ENCODE data around the gene NDRG4. TPM values are rescaled to one million over a fixed set of nuclear protein-coding genes. Genes with fewer than 3 reads are reported as not detected.

NDRG4 gene
- total and polyA plus RNA-seq, 4 donors = 5.3 to 18.7 (median 14.2) TPM

DNA sequence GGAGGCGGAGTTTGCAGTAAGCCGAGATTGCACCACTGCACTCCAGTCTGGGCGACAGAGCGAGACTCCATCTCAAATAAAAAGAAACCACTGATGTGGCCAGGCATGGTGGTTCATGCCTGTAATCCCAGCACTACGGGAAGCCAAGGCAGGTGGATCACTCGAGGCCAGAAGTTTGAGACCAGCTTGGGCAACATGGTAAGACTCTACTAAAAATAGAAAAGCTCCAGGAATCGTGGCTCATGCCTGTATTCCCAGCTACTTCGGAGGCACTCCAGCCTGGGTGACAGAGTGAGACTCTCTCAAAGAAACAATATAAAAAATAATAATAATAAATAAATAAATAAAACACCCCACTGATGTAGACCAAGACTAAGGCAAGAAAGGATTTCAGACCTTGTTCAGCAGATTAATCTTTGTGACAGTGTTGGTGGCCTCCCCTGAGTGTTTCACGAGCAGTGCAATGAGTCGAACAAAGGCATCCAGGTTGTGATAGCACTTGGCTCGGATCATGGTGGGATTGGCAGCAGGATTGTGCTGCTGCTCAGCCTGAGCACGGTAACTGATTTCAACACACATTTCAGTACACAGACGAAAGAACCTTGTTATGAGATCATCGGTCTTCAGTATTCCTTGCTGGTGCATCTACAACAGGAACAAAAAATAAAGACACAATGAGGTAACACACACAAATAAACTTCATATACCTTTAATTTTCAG is 34.0 kb downstream of the NDRG4 start:
- TF ChIP-seq, protein P1, sequence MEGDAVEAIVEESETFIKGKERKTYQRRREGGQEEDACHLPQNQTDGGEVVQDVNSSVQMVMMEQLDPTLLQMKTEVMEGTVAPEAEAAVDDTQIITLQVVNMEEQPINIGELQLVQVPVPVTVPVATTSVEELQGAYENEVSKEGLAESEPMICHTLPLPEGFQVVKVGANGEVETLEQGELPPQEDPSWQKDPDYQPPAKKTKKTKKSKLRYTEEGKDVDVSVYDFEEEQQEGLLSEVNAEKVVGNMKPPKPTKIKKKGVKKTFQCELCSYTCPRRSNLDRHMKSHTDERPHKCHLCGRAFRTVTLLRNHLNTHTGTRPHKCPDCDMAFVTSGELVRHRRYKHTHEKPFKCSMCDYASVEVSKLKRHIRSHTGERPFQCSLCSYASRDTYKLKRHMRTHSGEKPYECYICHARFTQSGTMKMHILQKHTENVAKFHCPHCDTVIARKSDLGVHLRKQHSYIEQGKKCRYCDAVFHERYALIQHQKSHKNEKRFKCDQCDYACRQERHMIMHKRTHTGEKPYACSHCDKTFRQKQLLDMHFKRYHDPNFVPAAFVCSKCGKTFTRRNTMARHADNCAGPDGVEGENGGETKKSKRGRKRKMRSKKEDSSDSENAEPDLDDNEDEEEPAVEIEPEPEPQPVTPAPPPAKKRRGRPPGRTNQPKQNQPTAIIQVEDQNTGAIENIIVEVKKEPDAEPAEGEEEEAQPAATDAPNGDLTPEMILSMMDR (IDR thresholded peaks at IDR 0.05; ENCODE audit: control extremely low read depth, extremely low read depth) = no peak
- no peak overlapping the region for H3K4me3 ChIP-seq
- H3K36me3 ChIP-seq (ENCODE audit: control insufficient read depth in 4 of 4, insufficient read depth in 4 of 4, low read length in 4 of 4) = peaks cover 43 to 77% (median 53%) of the 10 kb centered on the region in 4 donors
- H3K9ac ChIP-seq (ENCODE audit: insufficient read depth in 1 of 2, low read length in 2 of 2) = no peak overlapping the region
- H3K4me1 ChIP-seq (ENCODE audit: control insufficient read depth in 5 of 5, insufficient read depth in 5 of 5, low read length in 5 of 5) = peaks cover 0 to 16% (median 0%) of the 10 kb centered on the region in 5 donors
- no peaks in the 10 kb centered on the region for H3K27me3 ChIP-seq (ENCODE audit: control insufficient read depth in 3 of 3, insufficient read depth in 3 of 3, low read length in 2 of 3)
- DNase-seq (no peak), ATAC-seq (ENCODE audit: insufficient read depth, low FRiP score) (no peak)
- H3K27ac ChIP-seq (ENCODE audit: low read depth in 1 of 2, low read length in 1 of 2) = peak overlapping the region in 1 of 2 donors; percentile 73
- no peaks in the 10 kb centered on the region for H3K9me3 ChIP-seq (ENCODE audit: control insufficient read depth in 4 of 4, insufficient read depth in 3 of 4, low read length in 3 of 4)
- 96% methylated on average over 14 of the region's 14 CpGs for WGBS, 2 donors

DNA sequence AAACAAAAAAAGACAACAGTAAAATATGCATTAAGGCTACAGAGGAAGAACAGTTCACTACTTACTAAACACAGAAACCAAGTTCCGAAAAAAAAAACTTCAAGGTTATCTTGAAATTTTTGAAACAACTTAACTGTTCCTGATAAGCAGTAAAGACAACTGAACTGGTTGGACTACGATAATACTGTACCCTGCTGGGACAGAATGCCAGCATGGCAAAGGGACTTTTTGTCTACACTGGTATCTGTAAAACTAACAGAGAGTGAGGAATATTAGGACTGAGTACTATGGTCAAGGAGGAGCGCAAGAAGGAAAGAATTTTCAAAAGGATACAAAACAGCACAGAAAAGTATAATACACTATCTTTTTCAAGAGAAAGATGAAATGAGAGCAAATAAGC is 35.2 kb downstream of the NDRG4 start:
- H3K36me3 ChIP-seq (ENCODE audit: control insufficient read depth in 4 of 4, insufficient read depth in 4 of 4, low read length in 4 of 4) = peaks cover 51 to 79% (median 61%) of the 10 kb centered on the region in 4 donors
- WGBS, 2 donors = 85 to 93% methylated on average over 3 of the region's 3 CpGs
- no peak overlapping the region for H3K9ac ChIP-seq (ENCODE audit: insufficient read depth in 1 of 2, low read length in 2 of 2)
- TF ChIP-seq, protein P1 (IDR thresholded peaks at IDR 0.05; ENCODE audit: control extremely low read depth, extremely low read depth) = no peak
- DNase-seq (no peak), ATAC-seq (ENCODE audit: insufficient read depth, low FRiP score) (no peak)
- no peak overlapping the region for H3K4me3 ChIP-seq
- no peaks in the 10 kb centered on the region for H3K9me3 ChIP-seq (ENCODE audit: control insufficient read depth in 4 of 4, insufficient read depth in 3 of 4, low read length in 3 of 4)
- H3K27ac ChIP-seq (ENCODE audit: low read depth in 1 of 2, low read length in 1 of 2) = peak overlapping the region in 1 of 2 donors; percentile 9
- H3K4me1 ChIP-seq (ENCODE audit: control insufficient read depth in 5 of 5, insufficient read depth in 5 of 5, low read length in 5 of 5) = peaks cover 0 to 16% (median 0%) of the 10 kb centered on the region in 5 donors
- no peaks in the 10 kb centered on the region for H3K27me3 ChIP-seq (ENCODE audit: control insufficient read depth in 3 of 3, insufficient read depth in 3 of 3, low read length in 2 of 3)

DNA sequence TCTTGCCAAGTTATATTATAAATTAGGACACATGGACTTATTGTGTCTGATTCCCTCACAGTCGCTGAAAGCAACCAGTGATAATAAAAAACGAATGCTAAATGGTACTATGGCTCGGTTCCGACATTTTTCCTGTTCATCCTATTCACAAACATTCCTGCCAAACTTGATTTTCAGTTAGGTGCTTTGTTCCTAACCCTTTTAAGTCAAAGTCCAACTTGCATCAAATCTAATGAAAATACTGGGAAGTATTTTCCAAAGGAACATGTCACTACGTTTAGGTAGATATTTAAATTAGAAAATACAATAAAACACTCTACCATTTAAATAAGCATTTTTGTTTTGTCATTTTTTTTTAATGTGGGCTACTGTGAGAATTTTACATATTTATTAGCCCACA is 36.3 kb downstream of the NDRG4 start:
- TF ChIP-seq, protein P1 (IDR thresholded peaks at IDR 0.05; ENCODE audit: control extremely low read depth, extremely low read depth) = no peak
- WGBS, 2 donors = 83 to 93% methylated on average over 5 of the region's 5 CpGs
- ATAC-seq (ENCODE audit: insufficient read depth, low FRiP score) = no peak
- Histone ChIP-seq H3K9me3 (ENCODE audit: control insufficient read depth in 4 of 4, insufficient read depth in 3 of 4, low read length in 3 of 4) (no peaks in the 10 kb centered on the region), H3K4me1 (ENCODE audit: control insufficient read depth in 5 of 5, insufficient read depth in 5 of 5, low read length in 5 of 5) (peaks cover 0 to 16% (median 0%) of the 10 kb centered on the region in 5 donors), H3K4me3 (no peak overlapping the region), H3K36me3 (ENCODE audit: control insufficient read depth in 4 of 4, insufficient read depth in 4 of 4, low read length in 4 of 4) (peaks cover 49 to 74% (median 64%) of the 10 kb centered on the region in 4 donors), H3K27ac (ENCODE audit: low read depth in 1 of 2, low read length in 1 of 2) (no peak overlapping the region), H3K9ac (ENCODE audit: insufficient read depth in 1 of 2, low read length in 2 of 2) (no peak overlapping the region), H3K27me3 (ENCODE audit: control insufficient read depth in 3 of 3, insufficient read depth in 3 of 3, low read length in 2 of 3) (no peaks in the 10 kb centered on the region)
- DNase-seq = no peak

All from lung (tissue), 12 donors.